Upper lobe of right lung (tissue), 1 donor: ENCODE data around the gene PRRT1B. TPM values are rescaled to one million over a fixed set of nuclear protein-coding genes. Genes with fewer than 3 reads are reported as not detected.
A peak's percentile ranks its signal among the peaks of the same experiment; 100 is the strongest.

Source experiments
- ATAC-seq: fragments of 200-7000 bp; cut with Tn5 transposase; one replicate; pipeline ENCODE4 v1.9.1; 2020; ENCODE audit warnings: mild to moderate bottlenecking, moderate library complexity
- DNase-seq: peaks from one replicate; pipeline ENCODE4 v3.0.0-alpha.2; 2020
- H3K27ac ChIP-seq: fragments of 200-600 bp; one replicate; pipeline ENCODE4 v1.8.0; 2022
- H3K27me3 ChIP-seq: fragments of 200-600 bp; one replicate; pipeline ENCODE4 v1.8.0; 2022; ENCODE audit warnings: mild to moderate bottlenecking
- H3K36me3 ChIP-seq: fragments of 200-600 bp; one replicate; pipeline ENCODE4 v1.8.0; 2022
- H3K4me1 ChIP-seq: fragments of 200-600 bp; one replicate; pipeline ENCODE4 v1.8.0; 2022
- H3K4me3 ChIP-seq: fragments of 200-600 bp; one replicate; pipeline ENCODE4 v1.8.0; 2022; ENCODE audit warnings: mild to moderate bottlenecking
- H3K9me3 ChIP-seq: fragments of 200-600 bp; one replicate; pipeline ENCODE4 v1.8.0; 2022
- CTCF ChIP-seq: fragments of 200-600 bp; IDR thresholded peaks from one replicate; pipeline ENCODE4 v1.8.0; 2022; ENCODE audit warnings: antibody characterized with exemption
- intact Hi-C: fragments of 100-400 bp; cut with DNase I; formaldehyde crosslinking; loops from one replicate; pipeline ENCODE4 v1.11.0; 2022
- total RNA-seq: library from RNA; stranded (reverse); fragmentation: NEBNext Ultra II Directional; extraction: Animal tissue kit (Norgen Biotek cat#: 25700); gene quantifications from one replicate; pipeline ENCODE4 v1.2.1, GENCODE V29; 2021
- donor health status: DM: no; HTN: yes; CAD: no; lungs with severe emphysema.

The PRRT1B gene
- total RNA-seq, 1 donor from 2014 or later: 3.9 TPM

GRCh38 chr9:131552030-131552429 lies 6.7 kb downstream of the PRRT1B start:
- intact Hi-C loops: no loop called here
- DNase-seq (no peak), ATAC-seq (no peak)
- H3K4me3 ChIP-seq: no peak overlapping the region
- H3K9me3 ChIP-seq: no peaks in the 10 kb centered on the region
- peaks cover 24% of the 10 kb centered on the region for H3K27me3 ChIP-seq
- TF ChIP-seq CTCF: no peak
- H3K27ac ChIP-seq: no peak overlapping the region
- no peaks in the 10 kb centered on the region for H3K4me1 ChIP-seq
- H3K36me3 ChIP-seq: no peaks in the 10 kb centered on the region

GRCh38 chr9:131554087-131554842 lies 8.9 kb downstream of the PRRT1B start:
- intact Hi-C loops: no loop called here
- Histone ChIP-seq H3K27me3 (peaks cover 15% of the 10 kb centered on the region), H3K27ac (no peak overlapping the region), H3K4me3 (no peak overlapping the region), H3K9me3 (no peaks in the 10 kb centered on the region), H3K36me3 (no peaks in the 10 kb centered on the region), H3K4me1 (no peaks in the 10 kb centered on the region)
- ATAC-seq: no peak
- no peak for TF ChIP-seq CTCF
- no peak for DNase-seq

GRCh38 chr9:131554843-131555351 lies 9.6 kb downstream of the PRRT1B start:
- H3K27me3 ChIP-seq: peaks cover 15% of the 10 kb centered on the region
- peak; percentile 19 for ATAC-seq
- intact Hi-C loops: no loop called here
- H3K36me3 ChIP-seq: no peaks in the 10 kb centered on the region
- no peaks in the 10 kb centered on the region for H3K4me1 ChIP-seq
- no peaks in the 10 kb centered on the region for H3K9me3 ChIP-seq
- no peak for DNase-seq
- no peak for TF ChIP-seq CTCF
- no peak overlapping the region for H3K27ac ChIP-seq
- H3K4me3 ChIP-seq: no peak overlapping the region

GRCh38 chr9:131555841-131556673 lies 10.7 kb downstream of the PRRT1B start:
- H3K27me3 ChIP-seq: peaks cover 15% of the 10 kb centered on the region
- no peak for ATAC-seq
- H3K4me3 ChIP-seq: no peak overlapping the region
- H3K9me3 ChIP-seq: no peaks in the 10 kb centered on the region
- H3K4me1 ChIP-seq: no peaks in the 10 kb centered on the region
- intact Hi-C loops: no loop called here
- no peaks in the 10 kb centered on the region for H3K36me3 ChIP-seq
- no peak overlapping the region for H3K27ac ChIP-seq
- DNase-seq: no peak
- no peak for TF ChIP-seq CTCF

- Histone ChIP-seq H3K36me3 (no peaks in the 10 kb centered on the region), H3K27me3 (peaks cover 15% of the 10 kb centered on the region), H3K27ac (no peak overlapping the region), H3K4me1 (no peaks in the 10 kb centered on the region), H3K9me3 (no peaks in the 10 kb centered on the region), H3K4me3 (no peak overlapping the region)
- no peak for ATAC-seq
- intact Hi-C loops: no loop called here
- no peak for TF ChIP-seq CTCF
- no peak for DNase-seq
Observed at GRCh38 chr9:131557855-131558548, 12.7 kb downstream of the PRRT1B start.
